Stimulated activated CD4-positive, alpha-beta T cell treated with anti-CD3 and anti-CD28 coated beads, Interleukin-4, amount 100 ng/mL, for 24 hours (primary cell): ENCODE data around the gene TNFRSF8.

Source experiments
- DNase-seq: peaks from one replicate; pipeline ENCODE4 v3.0.0-alpha.2; 2020

Gene TNFRSF8

DNA sequence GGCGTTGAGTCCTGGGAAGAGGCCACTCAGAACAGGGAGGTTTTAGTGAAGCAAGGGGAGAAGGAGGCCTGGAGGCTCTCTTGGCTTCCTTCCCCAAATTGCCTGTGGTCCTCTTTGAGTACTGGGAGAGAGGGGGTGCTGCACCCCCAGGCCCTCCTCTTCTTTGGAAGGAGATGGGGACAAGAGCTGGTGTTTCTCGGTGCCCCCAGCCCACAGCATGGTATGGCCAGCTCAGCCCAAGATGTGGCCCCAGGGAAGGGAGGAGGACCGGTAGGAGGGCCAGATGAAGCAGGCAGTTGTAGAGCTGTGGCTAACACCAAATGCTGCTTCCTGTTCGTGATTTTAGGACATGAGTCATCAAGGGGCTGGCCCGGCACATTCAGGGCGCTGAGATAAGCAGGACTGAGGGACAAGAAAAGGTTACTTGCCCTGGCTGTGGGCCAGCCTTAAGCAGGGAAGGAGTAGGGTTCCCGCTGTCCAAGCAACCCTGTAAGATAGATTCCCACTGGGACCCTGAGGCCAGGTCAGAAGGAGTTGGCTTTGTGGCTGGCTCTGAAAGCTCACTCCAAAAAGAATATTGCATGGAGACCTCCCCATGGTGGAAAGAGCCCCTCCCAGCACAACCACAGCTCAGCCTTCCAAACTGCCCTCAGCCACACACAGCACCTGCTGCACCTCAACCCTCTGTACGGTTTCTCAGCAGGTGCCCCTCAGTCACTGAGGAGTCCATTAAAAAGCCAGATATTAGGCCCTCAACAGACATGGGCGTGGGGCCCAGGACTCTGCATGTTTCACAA lies 98.8 kb downstream of the TNFRSF8 start:
- peak; percentile 83 for DNase-seq

DNA sequence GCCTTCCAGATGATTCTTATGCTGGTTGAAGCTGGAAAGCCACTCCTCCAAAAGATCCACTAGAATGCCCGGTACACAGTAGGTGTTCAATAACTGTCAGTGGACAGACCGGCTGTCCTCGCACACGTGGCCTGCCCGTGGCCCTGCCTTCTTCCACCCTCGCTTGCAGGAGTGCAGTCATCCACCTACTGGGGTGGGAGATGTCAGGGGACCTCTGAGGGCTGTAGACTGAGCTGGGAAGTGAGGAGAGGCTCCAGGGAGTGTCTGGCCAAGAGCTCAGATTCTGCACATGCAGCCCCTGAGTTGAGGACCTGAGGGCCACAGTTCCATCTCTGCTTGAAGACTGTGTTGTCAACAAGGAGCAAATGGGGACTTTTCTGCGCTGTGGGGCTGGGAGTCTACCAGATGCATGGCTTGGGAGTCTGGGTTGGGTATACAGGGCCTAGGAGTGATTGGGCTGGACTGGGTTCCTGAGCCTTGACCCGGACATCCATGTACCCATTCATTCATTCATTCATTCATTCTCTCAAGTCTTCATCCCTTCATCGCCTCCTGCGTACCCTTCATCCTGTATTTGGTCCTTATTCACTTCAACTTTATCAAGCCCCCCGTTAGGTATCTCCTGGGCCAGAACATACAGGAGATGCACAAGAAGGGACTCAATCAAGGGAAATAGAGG lies 99.5 kb downstream of the TNFRSF8 start:
- DNase-seq: no peak

DNA sequence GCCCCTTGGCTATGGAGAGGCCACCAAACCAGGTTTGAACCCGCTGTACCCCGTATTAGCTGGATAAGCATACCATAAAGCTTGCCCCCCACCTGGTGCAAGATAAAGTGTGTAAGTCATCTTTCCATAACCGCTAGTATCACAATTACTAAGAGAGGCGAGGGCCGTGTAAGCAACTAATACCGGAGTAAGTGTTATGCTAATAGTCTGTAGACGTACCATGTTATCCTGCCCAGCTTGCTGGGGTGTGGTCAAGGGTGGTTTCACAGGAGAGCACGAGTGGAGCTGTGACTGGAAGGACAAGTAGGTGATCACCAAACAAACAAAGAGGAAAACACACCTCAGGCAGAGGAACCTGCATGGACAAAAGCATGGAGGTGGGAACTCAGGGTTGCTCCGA lies 100.1 kb downstream of the TNFRSF8 start:
- DNase-seq: no peak

DNA sequence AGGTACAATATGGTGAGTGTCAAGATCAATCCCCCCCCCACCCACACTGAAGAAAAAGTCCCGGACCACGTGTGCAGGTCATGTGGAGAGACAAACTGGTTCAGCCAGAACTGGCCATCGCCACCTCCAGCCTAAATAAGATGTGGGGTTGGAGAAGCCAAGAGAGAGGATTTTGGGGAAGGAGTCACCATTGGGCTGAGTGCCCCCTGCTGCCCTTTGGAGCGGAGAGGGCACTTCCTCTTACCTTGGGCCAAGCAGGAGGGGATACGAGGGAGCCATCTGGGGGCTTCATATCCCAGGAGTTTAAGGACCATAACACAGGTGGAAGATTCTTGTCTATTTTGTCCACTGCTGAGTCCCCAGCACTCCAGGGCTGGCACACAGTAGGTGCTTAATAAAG lies 101.1 kb downstream of the TNFRSF8 start:
- no peak for DNase-seq

DNA sequence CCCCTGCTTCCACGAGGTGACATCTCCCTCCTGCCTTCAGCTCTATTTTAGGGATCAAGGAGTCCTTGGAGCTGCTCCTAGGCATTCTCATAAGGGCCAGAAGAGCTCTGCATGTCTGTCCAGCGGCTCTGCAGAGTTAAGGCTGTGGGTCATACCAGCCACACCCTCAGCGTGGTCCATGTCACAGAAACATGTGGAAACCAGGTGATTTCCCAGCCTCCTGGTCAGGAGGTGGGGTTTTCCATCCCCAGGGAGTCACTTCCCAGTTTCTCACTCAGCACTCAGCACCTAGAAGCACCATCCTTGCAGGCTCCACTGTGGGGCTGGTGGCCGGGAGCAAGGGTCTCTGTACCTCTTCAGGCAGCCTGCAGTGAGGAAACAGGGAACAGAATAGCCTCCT lies 102.2 kb downstream of the TNFRSF8 start:
- no peak for DNase-seq

DNA sequence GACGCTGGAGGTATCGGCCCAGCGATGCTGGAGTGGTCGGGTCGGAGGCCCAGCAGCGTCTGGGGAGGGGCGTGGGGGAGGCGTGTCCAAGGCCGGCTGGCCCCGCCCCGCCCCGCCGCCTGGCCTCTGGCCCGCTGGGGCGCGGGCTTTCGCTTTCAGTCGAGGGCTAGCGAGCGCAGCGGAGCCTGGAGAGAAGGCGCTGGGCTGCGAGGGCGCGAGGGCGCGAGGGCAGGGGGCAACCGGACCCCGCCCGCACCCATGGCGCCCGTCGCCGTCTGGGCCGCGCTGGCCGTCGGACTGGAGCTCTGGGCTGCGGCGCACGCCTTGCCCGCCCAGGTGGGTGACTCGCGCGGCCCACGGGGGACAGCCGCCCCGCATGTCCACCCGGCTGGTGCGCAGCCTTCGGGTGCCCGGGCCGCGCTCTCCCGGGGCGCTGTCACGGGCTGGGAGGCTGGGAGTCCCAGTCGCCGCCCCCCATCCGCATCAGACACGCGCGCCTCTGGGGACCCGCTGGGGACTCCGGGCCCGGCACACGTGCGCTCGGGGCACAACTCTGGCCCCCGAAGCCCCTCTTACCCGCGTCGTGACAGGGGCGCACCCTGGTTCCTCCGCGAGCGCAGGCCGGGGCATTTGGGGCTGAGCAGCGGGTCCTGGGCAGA lies 103.9 kb downstream of the TNFRSF8 start, which contains the start of gene TNFRSF1B:
TNFRSF1B (plus strand) TSS at position 158 of the 659 bp plus-strand sequence; CDS start at position 259, 101 bp downstream.
- peak; percentile 72 for DNase-seq

DNA sequence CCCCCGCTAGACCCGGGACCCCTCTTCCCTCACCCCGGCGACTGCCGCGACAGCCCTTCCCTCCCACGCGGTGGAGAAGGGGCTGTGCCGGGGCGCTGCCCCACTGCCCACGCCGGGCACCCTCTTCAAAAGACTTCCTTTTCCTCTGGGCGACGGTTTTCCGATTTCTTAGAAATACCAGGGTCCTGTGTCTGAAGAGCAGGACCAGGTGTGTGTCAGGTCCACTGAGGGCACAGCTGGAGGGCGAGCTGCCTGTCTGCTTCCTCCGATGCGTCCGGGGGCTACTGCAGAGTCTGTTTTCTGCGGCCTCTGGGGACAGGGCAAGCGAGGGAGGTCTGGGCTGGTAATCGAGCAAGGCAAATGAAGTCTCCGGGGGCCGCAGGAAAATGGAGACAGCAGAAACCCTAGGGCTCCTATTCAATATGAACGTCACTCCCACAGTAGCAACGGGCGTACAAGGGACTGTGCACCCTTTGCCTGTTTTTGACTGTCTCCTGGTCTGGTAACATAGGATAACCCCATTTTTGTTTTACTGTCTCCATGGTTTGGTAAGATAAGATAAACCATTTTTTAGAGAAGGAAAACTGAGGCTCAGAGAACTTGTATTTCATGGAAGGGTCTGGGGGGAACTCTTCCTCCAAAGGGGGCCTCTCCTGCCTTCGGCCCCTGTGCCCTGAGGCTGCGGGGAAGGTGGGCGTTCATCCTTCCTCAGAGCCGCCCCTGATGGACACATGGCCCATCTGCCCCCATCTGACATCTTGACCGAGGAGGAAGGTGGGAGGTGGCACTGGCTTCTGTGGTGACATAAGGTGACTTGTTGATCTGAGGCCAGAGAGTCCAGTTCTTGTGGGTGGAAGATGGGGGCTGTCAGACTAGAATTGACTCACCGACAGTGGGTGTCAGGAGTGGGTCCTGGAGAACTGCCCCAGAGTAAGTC lies 104.7 kb downstream of the TNFRSF8 start:
- no peak for DNase-seq

DNA sequence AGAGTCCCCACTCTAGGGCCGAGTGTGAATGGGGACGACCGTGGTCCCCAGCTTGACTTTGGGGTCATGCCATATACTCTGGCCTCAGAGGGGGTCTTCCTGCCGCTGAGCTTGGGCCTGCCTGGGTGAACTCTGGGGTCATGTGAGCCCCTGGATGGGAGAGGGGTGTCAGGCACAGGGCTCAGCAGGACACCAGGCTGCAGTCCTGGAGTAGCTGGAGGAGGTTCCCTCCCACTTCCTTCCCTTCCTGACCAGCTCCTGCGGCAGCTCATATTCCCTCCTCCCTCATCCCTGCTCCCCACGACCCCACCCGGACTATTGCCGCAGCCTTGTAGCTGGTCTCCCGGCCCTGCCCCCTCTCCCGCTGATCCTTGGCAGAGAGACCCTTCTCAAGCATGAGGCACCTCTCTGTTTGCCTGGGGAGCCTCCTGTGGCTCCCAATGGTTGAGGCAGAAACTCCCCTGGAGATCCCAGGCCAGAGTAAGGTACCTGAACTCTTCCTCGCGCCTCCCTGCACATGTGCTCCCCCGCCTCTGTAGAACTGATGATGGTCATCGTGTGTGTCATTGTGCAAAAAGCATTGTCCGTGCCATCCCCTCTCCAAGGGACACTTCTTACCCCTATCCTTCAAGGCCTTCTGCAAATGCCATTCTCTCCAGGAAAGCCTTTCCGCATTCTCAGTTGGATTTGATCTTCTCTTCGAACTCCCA lies 105.5 kb downstream of the TNFRSF8 start:
- no peak for DNase-seq

DNA sequence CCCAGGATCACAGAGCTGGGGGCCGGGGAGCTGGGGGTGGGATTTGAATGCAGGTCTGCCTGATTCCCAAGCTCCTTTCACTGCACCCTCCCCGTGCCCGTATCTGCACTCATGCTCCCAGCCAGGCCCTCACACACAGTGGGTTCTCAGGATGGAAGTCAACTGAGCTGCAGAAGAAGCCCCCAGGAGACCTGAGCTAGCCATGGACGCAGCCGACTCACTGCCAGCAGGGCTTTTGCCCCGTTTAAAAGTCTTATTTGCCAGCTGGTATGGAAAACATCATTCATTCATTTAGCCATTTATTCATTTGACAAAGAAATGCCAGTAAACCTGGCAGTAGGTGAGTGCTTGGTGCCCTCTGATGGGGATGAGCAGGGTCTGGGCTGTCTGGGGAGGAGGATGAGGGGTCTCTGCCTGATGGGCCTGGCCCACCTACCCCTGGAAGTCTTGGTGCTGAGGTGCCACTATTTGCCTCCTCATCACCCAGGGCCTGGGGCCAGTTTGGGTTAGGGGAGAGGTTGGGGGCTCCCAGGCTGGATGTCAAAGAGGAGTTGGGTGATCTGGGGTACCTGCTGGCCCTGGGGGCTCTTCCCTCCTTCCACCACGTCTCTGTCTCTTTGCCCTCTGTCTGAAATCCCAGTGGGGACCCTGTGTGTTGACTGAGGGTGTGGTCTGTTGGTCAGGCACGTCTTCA lies 106.5 kb downstream of the TNFRSF8 start:
- no peak for DNase-seq

DNA sequence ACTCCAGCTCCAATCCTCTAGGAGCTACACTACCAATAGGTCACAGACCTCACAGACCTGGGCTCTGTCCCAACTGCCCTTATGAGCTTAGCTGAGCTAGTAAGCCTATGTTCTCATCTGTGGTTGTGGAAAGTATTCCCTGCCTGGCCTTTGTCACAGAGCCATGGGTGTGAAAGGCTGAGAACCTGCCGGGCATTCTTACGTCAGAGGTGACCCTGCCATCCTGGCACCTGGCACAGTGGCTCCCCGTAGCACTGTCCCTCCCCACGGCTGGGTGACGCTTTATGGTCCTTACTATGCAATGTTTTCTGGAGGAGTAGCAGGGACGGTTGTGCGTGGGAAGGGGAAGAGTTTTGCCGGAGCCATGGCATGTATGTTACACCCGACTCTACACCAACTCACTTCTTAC lies 107.2 kb downstream of the TNFRSF8 start:
- DNase-seq: no peak

DNA sequence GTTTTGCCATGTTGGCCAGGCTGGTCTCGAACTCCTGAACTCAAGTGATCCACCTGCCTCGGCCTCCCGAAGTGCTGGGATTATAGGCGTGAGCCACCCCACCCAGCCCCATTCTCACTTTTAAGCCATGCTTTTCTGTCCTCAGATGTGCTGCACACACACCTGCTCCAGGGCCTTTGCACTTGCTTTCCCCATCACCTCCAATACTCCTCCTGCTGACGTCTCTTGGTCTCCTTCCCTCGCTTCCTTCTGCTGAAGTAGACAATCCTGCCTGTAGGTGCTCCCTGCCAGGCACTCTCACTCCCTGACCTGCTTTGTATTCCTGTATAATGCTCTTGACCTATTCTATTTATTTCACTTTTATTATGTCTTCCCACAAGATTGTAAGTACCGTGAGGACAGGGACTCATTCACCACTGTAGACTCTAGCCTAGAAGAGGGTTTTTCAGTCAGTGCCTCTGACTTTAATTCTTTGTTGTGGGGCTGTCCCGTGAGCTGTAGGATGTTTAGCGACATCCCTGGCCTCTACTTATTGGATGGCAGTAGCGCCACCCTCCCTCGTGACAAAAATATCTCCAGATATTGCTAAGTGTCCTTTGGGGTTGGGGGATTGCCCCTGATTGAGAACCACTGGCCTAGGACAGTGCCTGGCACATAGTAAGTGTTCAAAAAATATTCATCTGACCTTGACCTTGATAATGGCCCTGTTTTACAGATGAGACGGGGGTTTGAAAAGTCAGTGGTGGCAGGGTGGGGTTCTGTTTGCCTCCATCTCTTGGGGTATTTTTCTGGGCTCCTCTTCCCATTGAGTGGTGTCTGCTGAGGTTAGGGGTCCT lies 108.3 kb downstream of the TNFRSF8 start:
- peak; percentile 40 for DNase-seq

DNA sequence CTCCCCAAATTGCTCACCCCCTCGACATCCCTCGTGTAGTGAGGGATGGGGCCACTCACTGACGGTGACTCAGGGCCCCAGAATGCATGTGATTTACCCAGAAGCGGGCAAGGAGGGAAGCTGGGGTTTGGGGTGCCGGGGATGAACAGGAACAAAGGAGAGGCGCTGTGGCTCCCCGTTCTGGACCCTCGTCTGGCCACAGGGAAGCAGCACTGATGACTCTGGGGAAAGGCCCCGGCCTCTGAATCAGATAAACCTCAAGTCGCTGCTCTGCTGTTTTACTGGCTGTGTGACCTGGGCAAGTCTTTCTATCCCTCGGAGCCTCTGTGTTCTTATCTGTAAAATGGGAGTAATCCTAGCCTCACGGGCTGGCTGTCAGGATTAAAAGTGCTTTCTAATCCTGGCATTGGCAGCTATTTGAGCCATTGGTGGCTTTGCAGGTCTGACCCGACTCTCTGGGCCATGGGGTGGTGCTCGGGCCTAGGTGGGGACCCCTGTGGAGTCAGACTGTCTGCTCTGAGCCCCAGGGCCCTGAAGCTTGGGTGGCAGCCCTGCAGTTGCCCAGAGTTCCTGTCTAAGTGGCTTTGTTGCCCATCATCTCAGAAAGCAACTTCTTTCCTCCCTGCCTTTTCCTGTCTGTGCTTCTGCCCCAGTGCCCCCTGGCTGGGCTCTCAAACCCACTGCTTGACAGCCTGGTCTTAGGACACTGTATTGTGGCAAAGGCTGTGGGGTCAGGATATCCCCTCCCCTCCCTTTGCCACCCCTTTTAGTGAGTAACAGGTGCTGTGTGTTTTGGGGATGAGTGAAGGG lies 109.1 kb downstream of the TNFRSF8 start:
- peak; percentile 34 for DNase-seq

DNA sequence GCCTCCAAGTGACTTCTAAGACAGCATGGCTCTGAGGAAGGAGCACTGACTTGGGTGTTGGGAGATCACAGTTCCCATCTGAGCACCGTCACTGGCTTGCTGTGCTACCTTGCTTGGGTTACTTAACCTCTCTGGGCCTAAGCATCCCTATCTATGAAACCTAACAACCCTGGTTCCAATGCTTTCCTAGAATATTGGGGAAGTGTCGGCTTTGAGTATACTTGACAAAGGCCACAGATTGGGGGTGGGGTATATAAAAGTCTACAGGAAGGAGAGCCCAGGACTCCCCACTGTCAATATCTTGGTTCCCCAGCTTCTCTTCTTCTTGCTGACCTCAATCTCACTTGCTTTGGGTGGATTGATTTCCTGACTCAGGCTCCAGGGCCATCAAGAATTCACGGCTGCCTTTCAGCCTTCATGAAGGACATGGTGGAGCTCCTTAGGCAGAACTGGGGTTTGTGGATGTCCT lies 110.0 kb downstream of the TNFRSF8 start:
- DNase-seq: no peak

DNA sequence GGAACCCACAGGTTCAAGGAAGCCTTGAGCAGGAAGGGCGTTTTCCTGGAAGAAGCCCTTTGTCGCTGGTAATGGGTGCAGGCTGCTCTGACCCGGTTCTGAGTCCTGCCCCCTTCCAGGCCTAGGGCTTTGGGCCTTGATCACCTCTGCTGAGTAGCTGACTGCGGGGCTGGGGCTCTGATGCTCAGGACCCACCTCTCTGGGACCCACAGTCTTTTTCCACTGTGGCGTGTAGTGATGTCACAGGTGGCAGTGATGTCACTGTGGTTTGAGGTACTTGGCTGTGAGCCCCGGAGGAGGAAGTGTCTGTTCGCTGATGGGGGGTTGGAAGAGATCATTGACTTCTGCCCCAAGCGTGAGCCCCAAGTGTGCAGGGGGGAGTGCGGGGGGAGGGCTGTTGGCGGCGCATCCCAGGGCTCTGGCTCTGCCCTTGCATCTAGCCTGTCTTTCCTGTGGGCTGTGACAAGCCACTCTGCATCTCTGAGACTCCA lies 110.6 kb downstream of the TNFRSF8 start:
- peak; percentile 85 for DNase-seq

DNA sequence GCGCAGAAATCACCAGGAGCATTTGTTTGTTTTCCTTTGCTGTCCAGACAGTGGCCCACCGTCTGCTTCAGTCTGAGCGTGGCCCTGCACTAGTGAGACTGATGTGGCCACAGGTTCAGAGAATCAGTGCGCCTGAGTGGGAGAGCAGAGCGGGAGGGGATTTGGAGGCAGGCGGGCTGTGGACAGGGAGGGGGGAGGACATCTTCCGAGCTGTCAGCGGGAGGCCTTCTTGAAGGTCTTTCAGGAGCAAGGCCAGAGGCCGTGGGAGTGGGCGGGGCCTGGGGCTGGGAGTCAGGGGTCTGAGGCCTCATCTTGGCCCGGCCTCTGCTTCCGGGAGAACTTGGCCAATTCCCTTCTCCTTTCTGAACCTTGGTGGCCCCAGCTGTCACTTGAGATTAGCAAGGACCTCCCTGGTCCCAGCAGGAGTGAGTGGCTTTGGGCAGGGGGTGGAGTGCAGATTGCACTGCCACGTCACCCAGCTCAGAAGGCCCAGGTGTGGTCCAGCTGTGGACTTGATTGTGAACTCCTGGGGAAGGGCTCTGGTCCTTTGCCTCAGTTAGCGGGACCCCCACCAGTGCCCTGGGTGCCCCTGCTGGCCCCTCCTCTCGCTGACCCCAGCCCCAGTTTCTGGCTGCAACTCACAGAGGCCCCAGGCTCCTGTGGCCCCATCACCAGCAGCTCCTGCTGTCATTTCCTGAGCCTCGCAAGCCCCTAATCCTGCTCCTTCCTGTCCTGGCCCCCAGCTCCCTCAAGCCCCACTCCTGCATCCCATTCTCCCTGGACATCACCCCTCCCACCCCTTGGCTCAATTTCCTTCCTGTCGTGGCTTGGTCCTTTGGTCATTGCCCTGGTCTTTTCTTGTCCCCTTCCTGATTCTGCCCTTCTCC lies 112.1 kb downstream of the TNFRSF8 start:
- DNase-seq: no peak

DNA sequence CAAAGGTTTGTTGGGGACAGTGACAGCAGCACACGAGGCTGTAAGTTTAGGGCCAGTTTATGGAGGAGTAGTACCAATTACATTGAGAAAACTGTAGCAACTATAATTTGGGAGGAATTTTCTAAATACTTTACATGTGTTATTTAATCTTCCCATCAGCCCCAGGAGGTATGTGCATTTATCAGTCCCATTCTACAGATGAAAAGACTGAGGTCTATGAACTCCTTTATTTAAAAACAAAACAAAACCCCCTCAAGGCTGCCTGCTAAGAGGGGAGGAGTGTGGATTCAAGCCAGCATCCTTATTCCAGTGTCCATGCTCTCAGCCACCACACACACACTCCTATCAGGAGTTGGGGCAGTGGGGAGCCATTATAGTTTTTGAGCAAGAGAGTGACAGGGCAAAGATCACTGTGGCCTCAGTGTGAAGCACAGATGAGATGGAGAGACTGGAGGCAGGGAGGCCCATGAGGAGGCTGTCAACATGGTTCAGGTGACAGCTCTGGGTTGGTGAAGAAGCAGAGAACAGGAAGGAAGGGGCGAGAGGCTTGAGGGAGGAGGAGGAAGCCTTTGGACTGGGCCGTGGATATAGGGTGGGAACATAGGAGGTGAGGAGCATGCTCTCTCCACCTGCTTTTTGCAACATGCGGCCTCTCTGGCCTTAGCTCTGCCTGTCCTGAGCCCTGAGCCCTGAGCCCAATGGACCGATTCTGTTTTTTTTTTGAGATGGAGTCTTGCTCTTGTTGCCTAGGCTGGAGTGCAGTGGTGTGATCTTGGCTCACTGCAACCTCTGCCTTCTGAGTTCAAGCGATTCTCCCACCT lies 113.4 kb downstream of the TNFRSF8 start:
- no peak for DNase-seq
